22Rv1 (cell line): ENCODE data around the gene NDUFA7.

ENCODE experiments used
- ZFX ChIP-seq: fragments of 450-650 bp; IDR thresholded peaks from 2 replicates; pipeline ENCODE4 v1.6.1; 2017; ENCODE audit warnings: antibody characterized with exemption, borderline replicate concordance
- TF ChIP-seq, protein P1 (sequence below): fragments of 450-650 bp; IDR thresholded peaks from 2 replicates; pipeline ENCODE4 v1.5.1; 2017; ENCODE audit warnings: mild to moderate bottlenecking

DNA sequence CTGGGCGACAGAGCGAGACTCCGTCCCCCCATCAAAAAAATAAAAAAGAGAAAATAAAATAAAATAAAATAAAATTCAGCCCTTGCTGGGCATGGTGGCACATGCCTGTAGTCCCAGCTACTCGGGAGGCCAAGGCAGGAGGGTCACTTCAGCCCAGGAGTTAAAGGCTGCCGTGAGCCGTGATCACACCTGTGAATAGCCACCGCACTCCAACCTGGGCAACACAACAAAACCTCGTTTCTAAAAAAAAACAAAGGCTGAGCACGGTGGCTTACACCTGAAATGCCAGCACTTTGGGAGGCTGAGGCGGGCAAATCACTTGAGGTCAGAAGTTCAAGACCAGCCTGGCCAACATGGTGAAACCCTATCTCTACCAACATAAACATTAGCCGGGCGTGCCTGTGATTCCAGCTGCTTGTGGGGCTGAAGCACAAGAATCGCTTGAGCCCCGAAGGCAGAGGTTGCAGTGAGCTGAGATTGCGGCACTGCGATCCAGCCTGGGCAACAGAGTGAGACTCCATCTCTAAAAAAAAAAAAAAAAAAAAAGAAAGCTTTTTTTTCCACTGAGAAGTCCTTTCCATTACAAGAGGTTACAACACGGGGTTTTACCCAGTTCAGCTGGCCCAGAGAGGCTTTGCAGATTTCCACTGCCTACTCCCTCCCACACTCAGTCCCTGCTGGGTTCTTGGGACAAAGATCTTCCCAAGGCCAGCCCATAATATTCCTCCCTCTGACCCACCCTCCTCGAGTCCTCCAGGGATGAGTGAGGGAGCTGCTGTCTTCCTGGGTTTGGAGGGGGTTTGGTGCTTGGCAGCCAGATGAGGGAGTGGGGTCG lies 49.2 kb upstream of the NDUFA7 start:
- TF ChIP-seq, protein P1, sequence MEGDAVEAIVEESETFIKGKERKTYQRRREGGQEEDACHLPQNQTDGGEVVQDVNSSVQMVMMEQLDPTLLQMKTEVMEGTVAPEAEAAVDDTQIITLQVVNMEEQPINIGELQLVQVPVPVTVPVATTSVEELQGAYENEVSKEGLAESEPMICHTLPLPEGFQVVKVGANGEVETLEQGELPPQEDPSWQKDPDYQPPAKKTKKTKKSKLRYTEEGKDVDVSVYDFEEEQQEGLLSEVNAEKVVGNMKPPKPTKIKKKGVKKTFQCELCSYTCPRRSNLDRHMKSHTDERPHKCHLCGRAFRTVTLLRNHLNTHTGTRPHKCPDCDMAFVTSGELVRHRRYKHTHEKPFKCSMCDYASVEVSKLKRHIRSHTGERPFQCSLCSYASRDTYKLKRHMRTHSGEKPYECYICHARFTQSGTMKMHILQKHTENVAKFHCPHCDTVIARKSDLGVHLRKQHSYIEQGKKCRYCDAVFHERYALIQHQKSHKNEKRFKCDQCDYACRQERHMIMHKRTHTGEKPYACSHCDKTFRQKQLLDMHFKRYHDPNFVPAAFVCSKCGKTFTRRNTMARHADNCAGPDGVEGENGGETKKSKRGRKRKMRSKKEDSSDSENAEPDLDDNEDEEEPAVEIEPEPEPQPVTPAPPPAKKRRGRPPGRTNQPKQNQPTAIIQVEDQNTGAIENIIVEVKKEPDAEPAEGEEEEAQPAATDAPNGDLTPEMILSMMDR: no peak
- TF ChIP-seq ZFX: no peak
